Right lobe of liver (tissue), 6 donors: Measurements from ENCODE around the gene MAP2. TPM values are rescaled to one million over a fixed set of nuclear protein-coding genes. Genes with fewer than 3 reads are reported as not detected.

Experiments
- ATAC-seq, 4 donors: fragments of 200-7000 bp; cut with Tn5 transposase; one replicate each; pipeline ENCODE4 v1.9.1; 2020; ENCODE audit warnings: mild to moderate bottlenecking in 4 of 4, moderate library complexity in 4 of 4
- DNase-seq, 3 donors: peaks; one replicate each; pipeline ENCODE4 v3.0.0-alpha.2; 2020
- H3K27ac ChIP-seq, 3 donors: fragments of 200-600 bp; one replicate each; pipeline ENCODE4 v1.8.0; 2022
- H3K27me3 ChIP-seq, 2 donors: fragments of 200-600 bp; one replicate each; pipeline ENCODE4 v1.8.0; 2022
- H3K36me3 ChIP-seq, 4 donors: fragments of 200-600 bp; sonication (generic) in 1 of 4; one replicate each; pipeline versions ENCODE4 v1.5.1 to v1.8.0; 2017 to 2022; ENCODE audit warnings: control low read depth in 1 of 4
- H3K4me1 ChIP-seq, 4 donors: fragments of 200-600 bp; sonication (generic) in 1 of 4; one replicate each; pipeline versions ENCODE4 v1.5.1 to v1.8.0; 2017 to 2022; ENCODE audit warnings: control low read depth in 1 of 4
- H3K4me3 ChIP-seq, 3 donors: fragments of 200-600 bp; one replicate each; pipeline ENCODE4 v1.8.0; 2022
- H3K9me3 ChIP-seq, 4 donors: fragments of 200-600 bp; sonication (generic) in 1 of 4; one replicate each; pipeline versions ENCODE4 v1.5.1 to v1.8.0; 2017 to 2022; ENCODE audit warnings: control low read depth in 1 of 4
- POLR2A ChIP-seq: fragments of 450-650 bp; IDR thresholded peaks from one replicate; pipeline ENCODE4 v1.6.1; 2017; ENCODE audit warnings: antibody characterized with exemption, mild to moderate bottlenecking
- WGBS: methylation state at CpG from one replicate; pipeline ENCODE4 v1.1.6; 2018; ENCODE audit warnings: low coverage, low lambda C conversion rate; ENCODE audit not compliant: insufficient coverage; ENCODE audit errors: missing lambda C conversion rate; 5-methylcytosine and 5-hydroxymethylcytosine counted together
- intact Hi-C, 2 donors: fragments of 100-400 bp; cut with DNase I; formaldehyde crosslinking; loops; one replicate each; pipeline versions ENCODE4 v1.11.2 to v1.14.1; 2022
- total RNA-seq, 6 experiments: library from RNA; depleted of rRNA in 2 of 6; stranded (reverse); fragments of >200 nt in 2 of 6; fragmentation: NEBNext Ultra II Directional in 3 of 6; extraction: Animal tissue kit (Norgen Biotek cat#: 25700) in 3 of 6; gene quantifications; one replicate each; pipeline versions ENCODE4 v1.1.0 to v1.2.4, GENCODE V29; 2016 to 2023
- TF ChIP-seq, protein P1 (sequence below), 4 donors: fragments of 200-600 bp in 3 of 4; fragments of 450-650 bp in 1 of 4; IDR thresholded peaks; one replicate each; pipeline versions ENCODE4 v1.5.1 to v1.8.0; 2016 to 2022; ENCODE audit warnings: antibody characterized with exemption in 4 of 4, mild to moderate bottlenecking in 2 of 4
- donor health status: DM: no; HTN: yes; CAD: no.
- donor health status: DM: no; HTN: no; CAD: no.
- donor health status: DM: no; HTN: no; CAD: no.
- donor health status: DM: no; HTN: yes; CAD: no.
- donor health status: DM: no; HTN: yes; CAD: no.

Gene MAP2
- total RNA-seq, 6 experiments from 2014 or later, result 2.0 to 11.4 (median 3.6) TPM

GRCh38 chr2:209460151-209460761 lies 36.4 kb downstream of the MAP2 start:
- WGBS, result 82% methylated on average over 5 of the region's 5 CpGs

GRCh38 chr2:209463226-209463625 lies 39.4 kb downstream of the MAP2 start:
- intact Hi-C loops, result no loop called here
- no peaks in the 10 kb centered on the region for H3K27me3 ChIP-seq
- no peak overlapping the region for H3K4me3 ChIP-seq
- WGBS, result 41% methylated on average over 1 of the region's 1 CpG
- H3K27ac ChIP-seq, result no peak overlapping the region
- no peak for ATAC-seq
- no peaks in the 10 kb centered on the region for H3K4me1 ChIP-seq
- H3K36me3 ChIP-seq, result no peaks in the 10 kb centered on the region
- H3K9me3 ChIP-seq, result no peaks in the 10 kb centered on the region
- TF ChIP-seq POLR2A, result no peak
- TF ChIP-seq, protein P1, sequence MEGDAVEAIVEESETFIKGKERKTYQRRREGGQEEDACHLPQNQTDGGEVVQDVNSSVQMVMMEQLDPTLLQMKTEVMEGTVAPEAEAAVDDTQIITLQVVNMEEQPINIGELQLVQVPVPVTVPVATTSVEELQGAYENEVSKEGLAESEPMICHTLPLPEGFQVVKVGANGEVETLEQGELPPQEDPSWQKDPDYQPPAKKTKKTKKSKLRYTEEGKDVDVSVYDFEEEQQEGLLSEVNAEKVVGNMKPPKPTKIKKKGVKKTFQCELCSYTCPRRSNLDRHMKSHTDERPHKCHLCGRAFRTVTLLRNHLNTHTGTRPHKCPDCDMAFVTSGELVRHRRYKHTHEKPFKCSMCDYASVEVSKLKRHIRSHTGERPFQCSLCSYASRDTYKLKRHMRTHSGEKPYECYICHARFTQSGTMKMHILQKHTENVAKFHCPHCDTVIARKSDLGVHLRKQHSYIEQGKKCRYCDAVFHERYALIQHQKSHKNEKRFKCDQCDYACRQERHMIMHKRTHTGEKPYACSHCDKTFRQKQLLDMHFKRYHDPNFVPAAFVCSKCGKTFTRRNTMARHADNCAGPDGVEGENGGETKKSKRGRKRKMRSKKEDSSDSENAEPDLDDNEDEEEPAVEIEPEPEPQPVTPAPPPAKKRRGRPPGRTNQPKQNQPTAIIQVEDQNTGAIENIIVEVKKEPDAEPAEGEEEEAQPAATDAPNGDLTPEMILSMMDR (IDR thresholded peaks at IDR 0.05), result no peak
- DNase-seq, result no peak

More at GRCh38 chr2:209460151-209460761, 36.4 kb downstream of the MAP2 start:
- Histone ChIP-seq H3K27ac (no peak overlapping the region), H3K4me3 (no peak overlapping the region), H3K36me3 (no peaks in the 10 kb centered on the region), H3K9me3 (no peaks in the 10 kb centered on the region), H3K4me1 (no peaks in the 10 kb centered on the region), H3K27me3 (no peaks in the 10 kb centered on the region)
- TF ChIP-seq POLR2A, result no peak
- TF ChIP-seq, protein P1 (IDR thresholded peaks at IDR 0.05), result no peak
- ATAC-seq, result no peak
- DNase-seq, result no peak
- intact Hi-C loops, result no loop called here

GRCh38 chr2:209463835-209464234 lies 40.0 kb downstream of the MAP2 start:
- no peaks in the 10 kb centered on the region for H3K4me1 ChIP-seq
- TF ChIP-seq POLR2A, result no peak
- TF ChIP-seq, protein P1 (IDR thresholded peaks at IDR 0.05), result no peak
- ATAC-seq (no peak), DNase-seq (no peak)
- no peak overlapping the region for H3K4me3 ChIP-seq
- H3K36me3 ChIP-seq, result no peaks in the 10 kb centered on the region
- H3K27me3 ChIP-seq, result no peaks in the 10 kb centered on the region
- H3K27ac ChIP-seq, result no peak overlapping the region
- intact Hi-C loops, result no loop called here
- 67% methylated on average over 1 of the region's 1 CpG for WGBS
- H3K9me3 ChIP-seq, result no peaks in the 10 kb centered on the region

GRCh38 chr2:209468846-209469245 lies 45.0 kb downstream of the MAP2 start:
- DNase-seq (no peak), ATAC-seq (no peak)
- WGBS, result 71% methylated on average over 1 of the region's 1 CpG
- Histone ChIP-seq H3K4me1 (no peaks in the 10 kb centered on the region), H3K27ac (no peak overlapping the region), H3K4me3 (no peak overlapping the region), H3K27me3 (no peaks in the 10 kb centered on the region), H3K9me3 (no peaks in the 10 kb centered on the region), H3K36me3 (no peaks in the 10 kb centered on the region)
- TF ChIP-seq, protein P1 (IDR thresholded peaks at IDR 0.05), result no peak
- no peak for TF ChIP-seq POLR2A
- intact Hi-C loops, result no loop called here

GRCh38 chr2:209469481-209469880 lies 45.6 kb downstream of the MAP2 start:
- DNase-seq (no peak), ATAC-seq (no peak)
- H3K27ac ChIP-seq, result no peak overlapping the region
- no peaks in the 10 kb centered on the region for H3K27me3 ChIP-seq
- H3K9me3 ChIP-seq, result no peaks in the 10 kb centered on the region
- intact Hi-C loops, result no loop called here
- TF ChIP-seq, protein P1 (IDR thresholded peaks at IDR 0.05), result no peak
- TF ChIP-seq POLR2A, result no peak
- no peaks in the 10 kb centered on the region for H3K4me1 ChIP-seq
- H3K36me3 ChIP-seq, result no peaks in the 10 kb centered on the region
- H3K4me3 ChIP-seq, result no peak overlapping the region
